GM19468 (cell line): Measurements from ENCODE around the gene IRAG1.
"Not testable (repeated sequence)": the region's sequence is repeated elsewhere in the genome, so short reads cannot be mapped to it uniquely, and the experiment has no call there.

Experiments
- ATAC-seq: cut with Tn5 transposase; IDR thresholded peaks from one replicate; pipeline ENCODE4 v1.9.1; 2021; ENCODE audit warnings: mild to moderate bottlenecking, moderate library complexity, moderate number of reproducible peaks; ENCODE audit not compliant: unreplicated experiment; ENCODE audit errors: extremely low read depth

IRAG1 gene

DNA sequence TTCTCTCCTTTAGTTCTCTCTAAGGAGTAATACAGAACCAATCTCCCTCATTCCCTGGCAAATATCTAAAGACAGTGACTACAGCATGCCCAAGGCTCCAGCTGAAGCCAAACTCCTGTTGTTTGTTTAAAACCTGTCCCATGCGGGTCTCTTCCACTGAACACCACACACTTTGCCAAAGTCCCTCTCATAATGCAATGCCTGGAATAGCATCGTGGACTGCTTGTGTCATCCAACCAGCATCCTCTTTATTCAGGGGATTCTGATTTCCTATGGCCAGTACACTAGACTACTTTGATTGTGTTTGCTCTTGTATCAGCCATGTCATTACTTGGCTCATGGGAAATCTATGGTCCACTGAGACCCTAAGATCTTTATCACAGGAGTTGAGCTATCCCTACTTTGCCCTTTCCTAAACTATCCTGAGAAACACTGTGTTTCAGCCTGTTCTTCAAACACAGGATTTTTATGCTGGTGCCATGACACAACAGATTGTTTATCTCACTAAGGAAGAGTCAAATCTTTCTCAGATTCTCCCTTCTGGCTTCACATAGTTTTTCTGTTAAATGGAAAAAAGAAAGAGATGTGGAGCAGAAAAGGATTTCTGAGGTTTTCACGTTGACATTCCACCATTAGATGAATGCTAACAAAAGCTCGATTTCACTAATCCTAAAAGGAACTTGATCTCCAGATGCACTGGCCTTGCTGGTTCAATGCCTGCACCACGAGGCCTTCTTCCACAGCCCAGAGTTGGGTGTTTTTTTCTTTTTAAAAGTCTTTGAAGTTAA is 15.9 kb upstream of the IRAG1 start:
- no peak for ATAC-seq

DNA sequence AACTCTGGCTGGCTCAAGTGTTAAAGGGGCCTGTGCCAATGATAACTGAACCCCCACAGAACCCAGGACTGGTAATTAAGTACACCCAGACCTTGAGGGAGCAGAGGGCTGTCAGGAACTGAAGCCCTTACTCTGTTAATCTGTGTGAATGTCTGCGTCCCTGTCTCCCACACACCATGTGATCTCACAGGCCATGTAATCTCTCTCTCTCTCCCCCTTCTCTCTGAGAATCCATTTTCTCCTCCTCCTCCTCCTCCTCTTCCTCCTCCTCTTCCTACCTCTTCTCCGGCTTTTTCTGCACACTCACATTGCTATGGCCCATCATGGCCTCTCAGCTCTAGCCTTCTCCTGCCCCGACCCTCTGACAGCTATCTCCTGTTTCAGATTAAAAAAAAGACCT is 14.6 kb upstream of the IRAG1 start:
- ATAC-seq = no peak

DNA sequence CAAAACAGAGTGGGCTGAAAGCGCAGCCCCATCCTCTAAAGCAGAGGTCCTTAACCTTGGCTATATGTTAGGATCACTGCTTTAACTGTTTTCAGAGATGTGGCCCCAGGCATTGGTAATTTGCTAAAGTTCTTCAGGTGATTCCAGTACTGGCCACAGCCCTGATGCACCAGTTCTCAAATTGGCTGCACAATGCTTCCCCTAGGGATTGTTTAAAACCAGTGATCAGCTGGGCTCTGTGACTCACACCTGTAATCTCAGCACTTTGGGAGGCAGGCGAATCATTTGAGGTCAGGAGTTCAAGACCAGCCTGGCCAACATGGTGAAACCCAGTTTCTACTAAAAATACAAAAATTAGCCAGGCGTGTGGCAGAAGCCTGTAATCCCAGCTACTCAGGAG is 8.4 kb upstream of the IRAG1 start:
- no peak for ATAC-seq

GRCh38 chr11:10699072-10699471 is 5.5 kb upstream of the IRAG1 start:
- ATAC-seq = no peak

GRCh38 chr11:10697323-10697620 is 3.7 kb upstream of the IRAG1 start:
- ATAC-seq = no peak

DNA sequence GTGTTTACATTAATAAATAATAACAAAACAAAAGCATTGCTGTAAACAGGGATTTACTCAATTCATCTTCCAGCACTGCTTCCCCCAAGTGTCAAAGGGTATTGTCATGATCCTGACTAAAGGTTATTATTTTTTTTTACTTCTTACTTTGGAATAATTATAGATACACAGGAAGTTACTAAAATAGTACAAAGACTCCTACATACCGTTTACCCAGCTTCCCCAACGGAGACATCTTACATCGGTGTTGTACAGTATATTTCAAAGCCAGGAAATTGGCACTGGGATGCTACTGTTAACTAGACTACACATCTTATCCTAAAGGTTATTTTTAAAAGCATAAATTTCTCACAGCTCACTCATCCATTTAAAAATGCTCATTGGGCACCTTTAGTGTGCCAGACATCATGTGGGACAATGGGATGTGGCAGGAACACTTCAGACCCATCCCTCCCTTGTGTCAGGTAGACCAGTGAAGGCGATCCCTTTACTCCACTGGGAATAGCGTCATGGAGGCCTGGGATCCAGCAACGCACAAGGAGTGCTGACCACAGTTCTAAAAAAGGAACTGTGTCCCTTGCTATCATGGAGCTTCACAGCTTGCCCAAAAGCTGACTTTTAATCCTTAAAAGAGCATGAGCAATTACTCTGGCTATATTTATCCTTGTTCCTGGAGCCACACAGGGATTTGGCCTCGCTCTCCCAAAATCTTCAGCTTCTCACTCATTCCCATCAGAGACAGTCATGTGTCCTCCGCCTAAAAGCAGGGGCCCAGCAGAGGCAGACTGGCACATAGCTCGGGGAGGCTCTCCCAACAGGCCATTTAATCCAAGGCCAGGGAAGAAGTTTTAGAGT is 3.1 kb upstream of the IRAG1 start:
- ATAC-seq = no peak

DNA sequence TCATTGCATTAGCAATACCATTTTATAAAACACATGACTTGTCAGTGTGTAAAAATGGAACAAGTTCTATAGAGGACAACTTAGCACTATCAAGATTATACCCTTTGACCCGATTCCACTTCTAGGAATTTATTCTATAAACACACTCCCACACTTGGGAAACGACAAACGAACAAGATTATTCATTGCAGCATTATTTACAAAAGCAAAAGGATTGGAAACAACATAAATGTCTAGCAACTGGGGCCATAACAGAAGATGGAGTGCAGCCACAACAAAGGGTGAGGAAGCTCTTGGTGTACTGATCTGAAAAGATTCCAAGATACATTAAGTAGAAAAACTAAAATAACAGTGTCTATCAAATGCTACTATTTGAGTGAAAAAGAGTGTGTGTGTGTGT is 2.3 kb upstream of the IRAG1 start:
- ATAC-seq = no peak

- no peak for ATAC-seq
These were observed 1.1 kb upstream of the IRAG1 start for GRCh38 chr11:10694486-10695239.

DNA sequence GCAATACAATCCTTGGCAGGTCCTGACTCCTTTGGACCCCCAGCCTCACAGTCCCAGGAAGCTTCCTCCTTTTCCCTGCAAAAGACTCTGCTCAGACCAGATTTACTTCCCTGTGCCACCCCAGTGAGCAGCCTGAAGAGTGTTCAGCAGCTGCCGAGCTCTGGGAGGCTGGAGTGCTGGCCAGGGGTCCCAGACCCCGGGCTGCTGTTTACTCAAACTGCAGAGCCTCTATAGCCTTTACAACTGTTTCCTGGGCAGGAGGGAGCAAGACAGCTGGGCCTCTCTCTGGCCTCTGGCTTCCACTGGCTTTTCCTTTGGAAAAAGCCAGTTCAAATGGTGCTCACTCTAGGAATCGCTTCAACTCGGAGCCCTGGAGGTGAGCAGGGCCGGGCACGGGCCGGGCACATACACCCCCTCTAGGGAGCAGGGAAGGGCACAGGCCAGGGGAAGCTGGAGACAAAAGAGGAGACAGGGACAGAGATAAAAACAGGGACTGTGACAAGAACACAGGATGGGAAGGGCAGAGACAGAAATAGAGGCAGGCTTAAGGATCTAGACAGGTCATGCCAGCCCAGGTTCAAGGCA is 932 bp downstream of the IRAG1 start:
- no peak for ATAC-seq

DNA sequence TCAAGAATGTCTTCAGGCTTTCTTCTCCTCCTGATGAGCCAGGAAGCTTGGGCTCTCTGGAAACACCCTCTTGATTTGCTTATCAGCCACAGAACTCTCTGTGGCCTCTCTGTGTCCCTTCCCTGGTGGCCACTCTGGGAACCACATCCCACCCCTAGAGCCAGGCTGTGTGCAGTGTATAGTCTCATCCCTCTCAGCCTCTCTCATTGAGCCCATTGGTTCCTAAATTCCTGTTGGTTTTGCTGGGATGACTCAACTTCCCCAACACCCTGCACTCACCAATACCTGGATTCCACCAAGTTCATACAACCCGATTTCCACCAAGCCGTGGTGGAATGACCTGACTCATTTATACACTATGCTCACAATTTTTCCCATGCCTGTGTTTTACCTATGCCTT is 5.2 kb downstream of the IRAG1 start:
- no peak for ATAC-seq

- no peak for ATAC-seq
These were observed 7.2 kb downstream of the IRAG1 start for GRCh38 chr11:10686311-10686710.

GRCh38 chr11:10683429-10683828 is 10.1 kb downstream of the IRAG1 start:
- no peak for ATAC-seq

DNA sequence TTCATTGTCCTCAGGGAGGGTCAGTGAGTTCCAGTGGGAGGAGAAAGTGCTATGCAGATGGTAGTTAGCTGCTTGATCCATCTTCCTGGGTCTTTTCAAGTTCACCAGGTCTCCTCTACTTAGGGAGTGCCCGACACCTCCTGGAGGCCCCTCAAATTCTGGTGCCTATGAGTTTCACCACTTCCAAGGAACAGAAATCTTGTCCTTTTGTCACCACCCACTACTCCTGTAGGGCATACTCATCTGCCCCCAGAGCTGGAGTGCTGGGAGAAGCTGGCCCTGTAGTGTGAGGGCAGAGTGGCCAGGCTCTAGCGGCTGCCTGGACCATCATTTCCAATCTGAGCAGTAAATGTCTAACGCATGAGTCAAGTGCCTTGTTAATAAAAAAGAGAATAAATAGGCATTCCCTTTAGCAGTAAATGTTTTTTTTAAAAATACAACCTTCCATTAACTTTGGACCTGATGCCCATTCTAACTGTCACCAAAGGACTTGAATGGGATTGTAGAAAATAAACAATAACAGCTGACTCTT is 12.5 kb downstream of the IRAG1 start:
- ATAC-seq = no peak

DNA sequence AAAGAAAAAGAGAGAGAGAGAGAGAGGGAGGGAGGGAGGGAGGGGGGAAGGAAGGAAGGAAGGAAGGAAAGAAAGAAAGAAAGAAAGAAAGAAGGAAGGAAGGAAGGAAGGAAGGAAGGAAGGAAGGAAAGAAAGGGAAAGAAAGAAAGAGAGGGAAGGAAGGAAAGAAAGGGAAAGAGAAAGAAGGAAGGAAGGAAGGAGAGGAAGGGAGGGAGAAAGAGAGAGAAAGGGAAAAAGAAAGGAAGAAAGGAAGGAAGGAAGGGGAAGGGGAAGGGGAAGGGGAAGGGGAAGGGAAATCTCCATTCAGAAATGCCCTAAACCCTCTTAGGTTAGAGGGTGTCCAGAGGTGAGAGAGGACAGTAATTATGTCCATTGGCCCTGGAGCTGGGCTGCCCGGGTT is 13.3 kb downstream of the IRAG1 start:
- ATAC-seq = not testable (repeated sequence)

GRCh38 chr11:10679644-10680043 is 13.9 kb downstream of the IRAG1 start:
- no peak for ATAC-seq

- no peak for ATAC-seq
These were observed 15.5 kb downstream of the IRAG1 start for GRCh38 chr11:10678101-10678500.

- ATAC-seq = no peak
These were observed 16.6 kb downstream of the IRAG1 start for GRCh38 chr11:10676919-10677318.

DNA sequence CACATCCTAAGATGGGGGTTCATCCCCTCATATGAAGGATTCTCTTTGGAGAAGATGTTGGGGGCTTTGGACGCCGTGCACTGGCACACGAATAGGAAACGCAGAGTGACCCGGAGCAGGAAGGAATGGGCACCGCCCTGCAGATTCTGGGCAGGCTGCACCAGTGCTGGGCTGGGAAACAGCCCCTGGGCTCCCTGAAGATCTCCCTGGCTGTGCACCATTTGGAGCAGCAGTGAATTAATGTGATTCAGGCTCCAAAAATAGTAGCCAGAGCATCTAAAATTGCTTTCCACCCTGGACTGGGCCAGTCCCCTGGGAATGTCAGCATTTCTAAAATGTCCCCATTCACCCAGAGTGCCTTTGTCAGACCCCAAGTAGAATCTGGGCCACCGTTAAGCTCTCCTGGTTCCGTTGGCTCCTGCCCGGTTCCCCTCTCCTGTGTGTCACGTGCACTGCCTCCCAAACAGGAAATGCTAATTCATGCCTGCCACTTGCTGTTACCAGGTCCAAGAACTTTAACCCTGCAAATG is 18.6 kb downstream of the IRAG1 start:
- no peak for ATAC-seq

- no peak for ATAC-seq
These were observed 19.1 kb downstream of the IRAG1 start for GRCh38 chr11:10674440-10674855.

GRCh38 chr11:10673501-10674062 is 20.0 kb downstream of the IRAG1 start:
- no peak for ATAC-seq
